GM12878 (cell line): ENCODE results near the gene CXCL9. TPM values are rescaled to one million over a fixed set of nuclear protein-coding genes. Genes with fewer than 3 reads are reported as not detected.
"Not testable (repeated sequence)": the region's sequence is repeated elsewhere in the genome, so short reads cannot be mapped to it uniquely, and the experiment has no call there.

Source experiments
- ATAC-seq: fragments of 200-7000 bp; cut with Tn5 transposase; 3 replicates; pipeline ENCODE4 v1.9.1; 2020; ENCODE audit warnings: mild to moderate bottlenecking, moderate library complexity
- BruUV-seq: library from RNA; stranded (reverse); fragments of 400-500 nt; replicated peaks from 2 replicates; lab custom pipeline; 2021; lab: Mats Ljungman, UMichigan
- CTCF ChIA-PET: fragments of 300-600 bp; sonication (Branson Sonifier 250); formaldehyde crosslinking; extraction: SDS; loops from one replicate; lab custom pipeline; 2021; ENCODE audit warnings: inconsistent platforms; lab: Yijun Ruan, JAX
- POLR2A ChIA-PET: fragments of 350-600 bp; formaldehyde crosslinking; extraction: SDS; loops from one replicate; lab custom pipeline; 2021; ENCODE audit warnings: inconsistent platforms; lab: Charles Lee
- RAD21 ChIA-PET: fragments of 300-600 bp; sonication (Branson Sonifier 250); formaldehyde crosslinking; loops from one replicate; lab custom pipeline; 2023; ENCODE audit warnings: antibody characterized with exemption; ENCODE audit not compliant: unreplicated experiment; lab: Charles Lee
- SMC1A ChIA-PET: fragments of 300-600 bp; sonication (Branson Sonifier 250); formaldehyde crosslinking; loops from one replicate; lab custom pipeline; 2023; ENCODE audit not compliant: unreplicated experiment, uncharacterized antibody; lab: Charles Lee
- DNase-seq: peaks from one replicate; pipeline ENCODE4 v3.0.0-alpha.2; 2011; ENCODE audit warnings: low read depth, low spot score
- FAIRE-seq: peaks from 3 replicates; lab custom pipeline; 2011; peaks lifted over from hg19 to GRCh38; lab: Jason Lieb, UNC
- H2AFZ ChIP-seq: 2 replicates; pipeline ENCODE4 v1.6.0; 2011; ENCODE audit warnings: low read depth, low read length, control low read depth; ENCODE audit not compliant: control insufficient read depth
- H3K27ac ChIP-seq: 2 replicates; pipeline ENCODE4 v1.5.1; 2011; ENCODE audit warnings: control low read depth; ENCODE audit not compliant: control insufficient read depth, insufficient read depth
- H3K27me3 ChIP-seq, 2 experiments: replicated peaks in 1 of 2; 2 replicates each; pipeline versions ENCODE4 v1.6.0 to v1.6.1; 2011; ENCODE audit warnings: low read length in 1 of 2; ENCODE audit not compliant: control insufficient read depth in 2 of 2, insufficient read depth in 2 of 2
- H3K36me3 ChIP-seq, 2 experiments: 2 replicates each; pipeline ENCODE4 v1.5.1; 2011; ENCODE audit warnings: low read length in 1 of 2; ENCODE audit not compliant: control insufficient read depth in 2 of 2, insufficient read depth in 2 of 2
- H3K4me1 ChIP-seq: 2 replicates; pipeline ENCODE4 v1.6.1; 2011; ENCODE audit warnings: mild to moderate bottlenecking, low read length, moderate library complexity, mixed read lengths; ENCODE audit not compliant: control insufficient read depth, insufficient read depth
- H3K4me2 ChIP-seq: 2 replicates; pipeline ENCODE4 v1.6.0; 2011; ENCODE audit warnings: control low read depth; ENCODE audit not compliant: control insufficient read depth, insufficient read depth
- H3K4me3 ChIP-seq: fragments of 200-600 bp; sonication (generic); 2 replicates; pipeline ENCODE4 v1.5.1; 2016
- H3K79me2 ChIP-seq: 2 replicates; pipeline ENCODE4 v1.6.0; 2011; ENCODE audit warnings: low read length; ENCODE audit not compliant: control insufficient read depth, insufficient read depth
- H3K9ac ChIP-seq: 2 replicates; pipeline ENCODE4 v1.8.0; 2011; ENCODE audit warnings: low read length, control low read depth, mixed read lengths; ENCODE audit not compliant: control insufficient read depth, insufficient read depth
- H3K9me3 ChIP-seq: replicated peaks from 3 replicates; pipeline ENCODE4 v1.5.1; 2011; ENCODE audit warnings: mild to moderate bottlenecking, low read length; ENCODE audit not compliant: control insufficient read depth, insufficient read depth
- H4K20me1 ChIP-seq: 2 replicates; pipeline ENCODE4 v1.6.0; 2011; ENCODE audit not compliant: control insufficient read depth, insufficient read depth
- ASH2L ChIP-seq: fragments of 300-600, 200-600 bp; sonication (generic); IDR thresholded peaks from 2 replicates; pipeline ENCODE4 v1.6.1; 2017; ENCODE audit warnings: low read depth, mild to moderate bottlenecking, borderline replicate concordance
- ATF2 ChIP-seq: IDR thresholded peaks from 2 replicates; pipeline ENCODE4 v1.6.1; 2012; ENCODE audit warnings: low read length, inconsistent platforms
- BCLAF1 ChIP-seq: fragments of 450-650 bp; IDR thresholded peaks from 2 replicates; pipeline ENCODE4 v1.6.1; 2017; ENCODE audit warnings: antibody characterized with exemption, mild to moderate bottlenecking, moderate library complexity
- EZH2 ChIP-seq: IDR thresholded peaks from 2 replicates; pipeline ENCODE4 v1.6.1; 2012; ENCODE audit warnings: low read depth, mild to moderate bottlenecking, control low read depth, inconsistent platforms, low read length, borderline replicate concordance; ENCODE audit not compliant: control insufficient read depth
- JUNB ChIP-seq: IDR thresholded peaks from 2 replicates; pipeline ENCODE4 v1.6.1; 2016; ENCODE audit warnings: antibody characterized with exemption, mild to moderate bottlenecking
- KLF5 ChIP-seq: fragments of 450-650 bp; IDR thresholded peaks from 2 replicates; pipeline ENCODE4 v1.6.1; 2014; ENCODE audit warnings: mild to moderate bottlenecking; ENCODE audit not compliant: partially characterized antibody
- NFIC ChIP-seq: IDR thresholded peaks from 2 replicates; pipeline ENCODE4 v1.6.1; 2012; ENCODE audit warnings: low read depth, mild to moderate bottlenecking, inconsistent platforms, low read length, moderate library complexity
- SUZ12 ChIP-seq: fragments of 200-600 bp; sonication (generic); IDR thresholded peaks from one replicate; pipeline ENCODE4 v1.6.1; 2018; ENCODE audit warnings: antibody characterized with exemption, mild to moderate bottlenecking; ENCODE audit not compliant: unreplicated experiment
- WGBS: methylation state at CpG from one replicate; pipeline ENCODE4 v1.1.6; 2016; ENCODE audit warnings: low lambda C conversion rate; ENCODE audit not compliant: insufficient replicate concordance, insufficient coverage; ENCODE audit errors: missing lambda C conversion rate; 5-methylcytosine and 5-hydroxymethylcytosine counted together
- in situ Hi-C: fragments of 300-500 bp; cut with MboI; formaldehyde crosslinking; loops from 9 replicates; pipeline ENCODE4 v1.14.3; 2018; ENCODE audit warnings: mixed read lengths
- intact Hi-C: fragments of 100-400 bp; cut with micrococcal nuclease; formaldehyde crosslinking; loops from one replicate; pipeline ENCODE4 v1.14.2; 2022; ENCODE audit not compliant: unreplicated experiment
- polyA plus RNA-seq, 11 experiments: library from polyadenylated mRNA; depleted of rRNA in 4 of 11; unstranded in 6 of 11; stranded (reverse) in 5 of 11; fragments of >200 nt; fragmentation: Nextera tagmentation in 4 of 11; fragmentation: Illumina TruSeq in 1 of 11; extraction: Ambion mirVana in 4 of 11; extraction: Trizol in 1 of 11; gene quantifications; 1 replicate in 1 of 11; 2 replicates in 10 of 11; pipeline versions ENCODE4 v1.2.1 to v1.2.3, GENCODE V29; 2011 to 2016; ENCODE audit warnings: inconsistent platforms in 2 of 11, missing spikeins in 2 of 11, low read depth in 1 of 11
- total RNA-seq, 4 experiments: library from RNA; depleted of rRNA in 3 of 4; stranded (reverse); fragments of >200 nt in 3 of 4; fragmentation: Illumina TruSeq in 1 of 4; extraction: Trizol in 1 of 4; gene quantifications; 2 replicates each; pipeline versions ENCODE4 v1.2.1 to v1.2.3, GENCODE V29; 2013 to 2021

The CXCL9 gene
- total and polyA plus RNA-seq, 10 of the 15 experiments (the other 5 are each of a cell fraction or from before 2014, with no cell fraction given), result 0.03 to 0.46 (median 0.22) TPM; not detected in 1

- H3K27ac ChIP-seq, H3K27me3 ChIP-seq, intact Hi-C loops, FAIRE-seq, H3K36me3 ChIP-seq, BruUV-seq, H3K4me3 ChIP-seq, H3K4me2 ChIP-seq, H3K9ac ChIP-seq, H4K20me1 ChIP-seq, ATAC-seq, H3K4me1 ChIP-seq, DNase-seq, in situ Hi-C loops, CTCF ChIA-PET, H3K9me3 ChIP-seq, RAD21 ChIA-PET, POLR2A ChIA-PET, H2AFZ ChIP-seq, H3K79me2 ChIP-seq: not testable (repeated sequence)
- 66% methylated on average over 16 of the region's 18 CpGs for WGBS
- peak; percentile 71; the same call in 1 of the 2 replicates for TF ChIP-seq JUNB
- peak; percentile 54; the same call in 1 of the 2 replicates for TF ChIP-seq ATF2
- peak; percentile 47; the same call in 1 of the 2 replicates for TF ChIP-seq NFIC
- SMC1A ChIA-PET, result interaction anchor here (1.0 to 1.7 kb wide), 3 partner anchors 28 to 292 kb away, joined by 3 to 5 read pairs (median 4); no protein-coding TSS in a partner anchor
Measured at GRCh38 chr4:76042241-76042998, 35.1 kb upstream of the CXCL9 start.

- no peak for FAIRE-seq
- intact Hi-C loops (no loop called here), in situ Hi-C loops (no loop called here)
- ChIA-PET SMC1A (interaction anchor here (1.0 to 3.3 kb wide), 5 partner anchors 17 to 46 kb away, joined by 3 to 13 read pairs (median 7); partner anchors contain the start of gene SDAD1), POLR2A (no interaction called here), RAD21 (interaction anchor here (1.0 to 1.6 kb wide), 3 partner anchors 18 to 41 kb away, joined by 3 to 6 read pairs (median 4); no protein-coding TSS in a partner anchor), CTCF (interaction anchor here (0.7 to 3.9 kb wide), 7 partner anchors 17 to 141 kb away, joined by 3 to 20 read pairs (median 3); no protein-coding TSS in a partner anchor)
- 91% methylated on average over 3 of the region's 3 CpGs for WGBS
- no peak overlapping the region for H3K4me2 ChIP-seq
- H3K4me3 ChIP-seq, result no peak overlapping the region
- no peak overlapping the region for H2AFZ ChIP-seq
- H3K9ac ChIP-seq, result no peak overlapping the region
- peaks cover 0 to 3% of the 10 kb centered on the region in 2 experiments; a peak in 1 of 4 replicates for H3K27me3 ChIP-seq
- DNase-seq, result no peak
- no peak overlapping the region for H3K27ac ChIP-seq
- no peaks in the 10 kb centered on the region for H4K20me1 ChIP-seq
- no peaks in the 10 kb centered on the region for H3K4me1 ChIP-seq
- no peaks in the 10 kb centered on the region for H3K36me3 ChIP-seq
- no peaks in the 10 kb centered on the region for H3K79me2 ChIP-seq
- no peaks in the 10 kb centered on the region for H3K9me3 ChIP-seq
- no TSS peak for BruUV-seq
- peak; percentile 31; the same call in 1 of the 3 replicates for ATAC-seq
- no peak for TF ChIP-seq EZH2
- TF ChIP-seq SUZ12, result no peak
- no peak for TF ChIP-seq JUNB
- no peak for TF ChIP-seq BCLAF1
- TF ChIP-seq ASH2L, result no peak
- TF ChIP-seq KLF5, result no peak
Measured at GRCh38 chr4:76036855-76037254, 29.5 kb upstream of the CXCL9 start.
